Neural progenitor cell (in vitro differentiated cells): Measurements from ENCODE around the gene PLCXD3. TPM values are rescaled to one million over a fixed set of nuclear protein-coding genes. Genes with fewer than 3 reads are reported as not detected.

Experiments
- DNase-seq: peaks from one replicate; pipeline ENCODE4 v3.0.0-alpha.2; 2016; ENCODE audit warnings: low spot score
- H2AFZ ChIP-seq: fragments of 200-600 bp; sonication (generic); replicated peaks from 2 replicates; pipeline ENCODE4 v1.6.1; 2016; ENCODE audit warnings: antibody characterized with exemption
- H3F3A ChIP-seq: fragments of 200-600 bp; sonication (generic); 2 replicates; pipeline ENCODE4 v1.6.1; 2016; ENCODE audit warnings: antibody characterized with exemption, low read depth
- H3K27ac ChIP-seq: fragments of 200-600 bp; sonication (generic); 2 replicates; pipeline ENCODE4 v1.5.1; 2016; ENCODE audit warnings: mild to moderate bottlenecking
- H3K27me3 ChIP-seq: fragments of 200-600 bp; sonication (generic); 2 replicates; pipeline ENCODE4 v1.6.1; 2016; ENCODE audit warnings: mild to moderate bottlenecking, moderate library complexity
- H3K36me3 ChIP-seq: fragments of 200-600 bp; sonication (generic); 2 replicates; pipeline ENCODE4 v1.5.1; 2016
- H3K4me1 ChIP-seq: fragments of 200-600 bp; sonication (generic); 2 replicates; pipeline ENCODE4 v1.6.1; 2016; ENCODE audit warnings: mixed run types
- H3K4me2 ChIP-seq: fragments of 200-600 bp; sonication (generic); 2 replicates; pipeline ENCODE4 v1.6.1; 2016
- H3K4me3 ChIP-seq: fragments of 200-600 bp; sonication (generic); 2 replicates; pipeline ENCODE4 v1.5.1; 2016
- H3K79me2 ChIP-seq: fragments of 200-600 bp; sonication (generic); 2 replicates; pipeline ENCODE4 v1.6.1; 2016; ENCODE audit warnings: low read depth
- H3K9ac ChIP-seq: fragments of 200-600 bp; sonication (generic); 2 replicates; pipeline ENCODE4 v1.6.1; 2016
- H3K9me3 ChIP-seq: fragments of 200-600 bp; sonication (generic); 2 replicates; pipeline ENCODE4 v1.5.1; 2016; ENCODE audit warnings: low read depth
- H4K20me1 ChIP-seq: fragments of 200-600 bp; sonication (generic); 2 replicates; pipeline ENCODE4 v1.6.1; 2016; ENCODE audit warnings: low read depth
- H3K27ac Mint-ChIP-seq: 3 replicates; pipeline ENCODE4 v1.8.0; 2021; ENCODE audit warnings: mixed read lengths
- H3K27me3 Mint-ChIP-seq: 2 replicates; pipeline ENCODE4 v1.8.0; 2022; ENCODE audit warnings: low read depth, mild to moderate bottlenecking, inconsistent platforms, moderate library complexity, mixed read lengths; ENCODE audit not compliant: insufficient read depth
- H3K36me3 Mint-ChIP-seq: 3 replicates; pipeline ENCODE4 v1.8.0; 2021; ENCODE audit warnings: mixed read lengths
- H3K4me1 Mint-ChIP-seq: 3 replicates; pipeline ENCODE4 v1.8.0; 2021; ENCODE audit warnings: mixed read lengths
- H3K4me3 Mint-ChIP-seq: 3 replicates; pipeline ENCODE4 v1.8.0; 2021; ENCODE audit warnings: mild to moderate bottlenecking, moderate library complexity, mixed read lengths
- H3K9me3 Mint-ChIP-seq: 3 replicates; pipeline ENCODE4 v1.8.0; 2020; ENCODE audit warnings: mixed read lengths
- EZH2 ChIP-seq: fragments of 200-600 bp; sonication (generic); IDR thresholded peaks from 2 replicates; pipeline ENCODE4 v1.6.1; 2017; ENCODE audit warnings: antibody characterized with exemption, mild to moderate bottlenecking, moderate library complexity
- EZH2phosphoT487 ChIP-seq: fragments of 200-600 bp; sonication (generic); IDR thresholded peaks from 2 replicates; pipeline ENCODE4 v1.6.1; 2017; ENCODE audit warnings: antibody characterized with exemption
- total RNA-seq: library from RNA; depleted of rRNA; stranded (reverse); fragments of >200 nt; gene quantifications from 2 replicates; pipeline ENCODE4 v1.2.3, GENCODE V29; 2015; ENCODE audit warnings: low replicate concordance
- TF ChIP-seq, protein P1 (sequence below): fragments of 200-600 bp; sonication (generic); IDR thresholded peaks from 2 replicates; pipeline ENCODE4 v1.5.1; 2017; ENCODE audit warnings: antibody characterized with exemption, mild to moderate bottlenecking

PLCXD3 gene
- total RNA-seq, 1 donor from 2014 or later = not detected

DNA sequence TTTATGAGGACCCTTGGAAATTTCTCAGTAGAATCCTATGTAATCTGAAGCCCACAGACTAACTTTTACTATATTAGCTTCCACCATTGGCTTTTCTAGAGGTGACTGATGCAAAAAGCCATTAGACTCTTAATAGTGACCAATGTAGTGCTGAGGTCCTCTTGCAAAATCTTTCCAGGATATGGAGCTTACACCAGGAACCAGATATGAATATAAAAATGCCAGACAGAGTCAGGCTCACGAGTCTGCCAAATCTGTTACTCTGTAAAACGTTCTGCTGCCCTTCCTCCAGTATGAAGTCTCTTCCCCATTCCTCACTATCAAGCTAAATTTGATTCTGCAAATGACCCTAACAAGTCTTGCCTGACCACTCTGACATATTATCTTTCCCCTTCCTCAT is 223.7 kb downstream of the PLCXD3 start:
- no peaks in the 10 kb centered on the region for H4K20me1 ChIP-seq
- TF ChIP-seq, protein P1, sequence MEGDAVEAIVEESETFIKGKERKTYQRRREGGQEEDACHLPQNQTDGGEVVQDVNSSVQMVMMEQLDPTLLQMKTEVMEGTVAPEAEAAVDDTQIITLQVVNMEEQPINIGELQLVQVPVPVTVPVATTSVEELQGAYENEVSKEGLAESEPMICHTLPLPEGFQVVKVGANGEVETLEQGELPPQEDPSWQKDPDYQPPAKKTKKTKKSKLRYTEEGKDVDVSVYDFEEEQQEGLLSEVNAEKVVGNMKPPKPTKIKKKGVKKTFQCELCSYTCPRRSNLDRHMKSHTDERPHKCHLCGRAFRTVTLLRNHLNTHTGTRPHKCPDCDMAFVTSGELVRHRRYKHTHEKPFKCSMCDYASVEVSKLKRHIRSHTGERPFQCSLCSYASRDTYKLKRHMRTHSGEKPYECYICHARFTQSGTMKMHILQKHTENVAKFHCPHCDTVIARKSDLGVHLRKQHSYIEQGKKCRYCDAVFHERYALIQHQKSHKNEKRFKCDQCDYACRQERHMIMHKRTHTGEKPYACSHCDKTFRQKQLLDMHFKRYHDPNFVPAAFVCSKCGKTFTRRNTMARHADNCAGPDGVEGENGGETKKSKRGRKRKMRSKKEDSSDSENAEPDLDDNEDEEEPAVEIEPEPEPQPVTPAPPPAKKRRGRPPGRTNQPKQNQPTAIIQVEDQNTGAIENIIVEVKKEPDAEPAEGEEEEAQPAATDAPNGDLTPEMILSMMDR = no peak
- no peak for TF ChIP-seq EZH2
- no peak for TF ChIP-seq EZH2phosphoT487
- DNase-seq = no peak

DNA sequence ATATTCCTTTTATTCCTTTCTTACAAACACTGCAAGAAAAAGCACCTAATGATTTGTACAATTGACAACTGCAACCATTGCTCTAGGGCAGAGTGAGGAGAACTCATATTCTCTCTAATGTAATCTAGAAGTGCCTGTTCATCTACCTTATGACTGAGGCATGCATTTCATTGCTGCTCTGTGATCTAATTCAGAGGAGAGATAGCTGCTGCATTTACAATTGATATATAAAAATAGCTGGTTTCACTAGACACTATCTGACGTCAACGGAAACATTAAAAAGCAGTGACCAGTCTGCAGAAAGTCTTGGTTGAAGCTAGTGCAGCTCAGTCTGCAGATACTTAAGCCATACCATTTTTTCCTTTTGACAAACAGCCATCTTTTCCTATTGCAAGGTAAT is 224.2 kb downstream of the PLCXD3 start:
- H3K4me1 Mint-ChIP-seq = no peaks in the 10 kb centered on the region
- no peak overlapping the region for H3K4me3 Mint-ChIP-seq
- no peaks in the 10 kb centered on the region for H3K36me3 Mint-ChIP-seq
- no peak for TF ChIP-seq EZH2
- TF ChIP-seq, protein P1 = no peak
- no peak for TF ChIP-seq EZH2phosphoT487
- H3K36me3 ChIP-seq = no peaks in the 10 kb centered on the region
- no peaks in the 10 kb centered on the region for H3K27me3 ChIP-seq
- no peak overlapping the region for H3K9ac ChIP-seq
- no peak overlapping the region for H3K27ac Mint-ChIP-seq
- no peaks in the 10 kb centered on the region for H3K4me1 ChIP-seq
- no peak overlapping the region for H3K4me3 ChIP-seq
- H4K20me1 ChIP-seq = no peaks in the 10 kb centered on the region
- no peaks in the 10 kb centered on the region for H3K9me3 ChIP-seq
- no peaks in the 10 kb centered on the region for H3F3A ChIP-seq
- no peaks in the 10 kb centered on the region for H3K27me3 Mint-ChIP-seq
- H3K27ac ChIP-seq = no peak overlapping the region
- no peak overlapping the region for H3K4me2 ChIP-seq
- no peak overlapping the region for H2AFZ ChIP-seq
- H3K79me2 ChIP-seq = no peaks in the 10 kb centered on the region
- no peak for DNase-seq
- H3K9me3 Mint-ChIP-seq = no peaks in the 10 kb centered on the region

More for the DNA sequence above, 223.7 kb downstream of the PLCXD3 start:
- Histone ChIP-seq H3K36me3 (no peaks in the 10 kb centered on the region), H3K27me3 (no peaks in the 10 kb centered on the region), H3K27ac (no peak overlapping the region), H3K9ac (no peak overlapping the region), H3K4me3 (no peak overlapping the region), H3F3A (no peaks in the 10 kb centered on the region), H3K4me1 (no peaks in the 10 kb centered on the region), H3K79me2 (no peaks in the 10 kb centered on the region), H3K4me2 (no peak overlapping the region), H3K9me3 (no peaks in the 10 kb centered on the region), H2AFZ (no peak overlapping the region)
- H3K27me3 Mint-ChIP-seq = no peaks in the 10 kb centered on the region
- no peaks in the 10 kb centered on the region for H3K4me1 Mint-ChIP-seq
- no peaks in the 10 kb centered on the region for H3K9me3 Mint-ChIP-seq
- H3K27ac Mint-ChIP-seq = no peak overlapping the region
- no peaks in the 10 kb centered on the region for H3K36me3 Mint-ChIP-seq
- H3K4me3 Mint-ChIP-seq = no peak overlapping the region

DNA sequence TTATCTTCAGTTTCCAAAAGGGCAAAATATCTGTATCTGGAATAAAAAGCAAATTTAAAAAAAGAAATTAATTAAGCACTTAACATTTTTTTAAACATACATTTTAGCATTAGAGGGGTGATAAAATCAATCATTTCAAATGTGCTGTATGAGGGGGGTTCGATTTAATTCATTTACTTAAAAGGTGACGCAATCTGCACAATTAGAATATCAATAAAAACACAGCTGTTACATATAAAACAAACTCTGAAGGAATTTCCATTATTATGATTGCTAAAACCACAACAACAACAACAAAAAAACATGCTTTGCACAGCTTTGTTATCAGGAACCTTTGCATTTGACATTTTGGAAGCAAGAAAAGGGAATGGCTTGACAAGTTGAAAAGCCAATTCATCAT is 225.5 kb downstream of the PLCXD3 start:
- no peaks in the 10 kb centered on the region for H3K79me2 ChIP-seq
- H4K20me1 ChIP-seq = no peaks in the 10 kb centered on the region
- Mint-ChIP-seq H3K4me1 (no peaks in the 10 kb centered on the region), H3K36me3 (no peaks in the 10 kb centered on the region), H3K27me3 (no peaks in the 10 kb centered on the region), H3K4me3 (no peak overlapping the region), H3K27ac (no peak overlapping the region), H3K9me3 (no peaks in the 10 kb centered on the region)
- DNase-seq = no peak
- no peak overlapping the region for H3K4me2 ChIP-seq
- H3K4me3 ChIP-seq = no peak overlapping the region
- no peaks in the 10 kb centered on the region for H3K36me3 ChIP-seq
- H3K27me3 ChIP-seq = no peaks in the 10 kb centered on the region
- no peaks in the 10 kb centered on the region for H3K9me3 ChIP-seq
- H2AFZ ChIP-seq = no peak overlapping the region
- H3F3A ChIP-seq = no peaks in the 10 kb centered on the region
- H3K27ac ChIP-seq = no peak overlapping the region
- H3K4me1 ChIP-seq = no peaks in the 10 kb centered on the region
- no peak overlapping the region for H3K9ac ChIP-seq
- TF ChIP-seq, protein P1 = no peak
- no peak for TF ChIP-seq EZH2
- TF ChIP-seq EZH2phosphoT487 = no peak
